ENCODE measurements around the gene ZSWIM4. TPM values are rescaled to one million over a fixed set of nuclear protein-coding genes. Genes with fewer than 3 reads are reported as not detected.

The ZSWIM4 gene
- polyA plus RNA-seq, 1 donor from 2014 or later: 4.7 TPM

GRCh38 chr19:13783565-13784500 is 11.4 kb upstream of the ZSWIM4 start:
- TF ChIP-seq SMC3 (conservative IDR thresholded peaks at IDR 0.05; ENCODE audit: poor library complexity) (no peak), EP300 (conservative IDR thresholded peaks at IDR 0.05; ENCODE audit: poor library complexity, severe bottlenecking) (no peak), MXI1 (conservative IDR thresholded peaks at IDR 0.05; ENCODE audit: poor library complexity, severe bottlenecking) (no peak)
- TF ChIP-seq, protein P1, sequence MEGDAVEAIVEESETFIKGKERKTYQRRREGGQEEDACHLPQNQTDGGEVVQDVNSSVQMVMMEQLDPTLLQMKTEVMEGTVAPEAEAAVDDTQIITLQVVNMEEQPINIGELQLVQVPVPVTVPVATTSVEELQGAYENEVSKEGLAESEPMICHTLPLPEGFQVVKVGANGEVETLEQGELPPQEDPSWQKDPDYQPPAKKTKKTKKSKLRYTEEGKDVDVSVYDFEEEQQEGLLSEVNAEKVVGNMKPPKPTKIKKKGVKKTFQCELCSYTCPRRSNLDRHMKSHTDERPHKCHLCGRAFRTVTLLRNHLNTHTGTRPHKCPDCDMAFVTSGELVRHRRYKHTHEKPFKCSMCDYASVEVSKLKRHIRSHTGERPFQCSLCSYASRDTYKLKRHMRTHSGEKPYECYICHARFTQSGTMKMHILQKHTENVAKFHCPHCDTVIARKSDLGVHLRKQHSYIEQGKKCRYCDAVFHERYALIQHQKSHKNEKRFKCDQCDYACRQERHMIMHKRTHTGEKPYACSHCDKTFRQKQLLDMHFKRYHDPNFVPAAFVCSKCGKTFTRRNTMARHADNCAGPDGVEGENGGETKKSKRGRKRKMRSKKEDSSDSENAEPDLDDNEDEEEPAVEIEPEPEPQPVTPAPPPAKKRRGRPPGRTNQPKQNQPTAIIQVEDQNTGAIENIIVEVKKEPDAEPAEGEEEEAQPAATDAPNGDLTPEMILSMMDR (IDR thresholded peaks at IDR 0.05; ENCODE audit: poor library complexity, severe bottlenecking): no peak
- Histone ChIP-seq H3K79me2 (replicated peaks; ENCODE audit: insufficient read depth, low read length) (no peaks in the 10 kb centered on the region), H2AFZ (ENCODE audit: low read depth, low read length) (no peak overlapping the region), H3K9me2 (ENCODE audit: insufficient read depth, low read length) (no peaks in the 10 kb centered on the region), H3K27me3 (ENCODE audit: insufficient read depth, low read depth, low read length) (no peaks in the 10 kb centered on the region), H3K4me2 (ENCODE audit: low read length) (no peak overlapping the region), H4K20me1 (ENCODE audit: insufficient read depth) (no peaks in the 10 kb centered on the region), H3K4me3 (ENCODE audit: low read length) (no peak overlapping the region), H3K27ac (ENCODE audit: low read length) (no peak overlapping the region), H3K36me3 (ENCODE audit: insufficient read depth, low read length) (peaks cover 5% of the 10 kb centered on the region), H3K9me3 (ENCODE audit: low read length) (no peaks in the 10 kb centered on the region), H3K9ac (ENCODE audit: low read length) (no peak overlapping the region), H3F3A (ENCODE audit: insufficient read depth, low read length, poor library complexity, severe bottlenecking) (no peaks in the 10 kb centered on the region)

- Histone ChIP-seq H3K27me3 (ENCODE audit: insufficient read depth, low read depth, low read length) (no peaks in the 10 kb centered on the region), H3F3A (ENCODE audit: insufficient read depth, low read length, poor library complexity, severe bottlenecking) (no peaks in the 10 kb centered on the region), H3K9ac (ENCODE audit: low read length) (no peak overlapping the region), H3K4me3 (ENCODE audit: low read length) (no peak overlapping the region), H3K9me2 (ENCODE audit: insufficient read depth, low read length) (no peaks in the 10 kb centered on the region), H3K36me3 (ENCODE audit: insufficient read depth, low read length) (no peaks in the 10 kb centered on the region), H3K27ac (ENCODE audit: low read length) (no peak overlapping the region), H3K4me2 (ENCODE audit: low read length) (no peak overlapping the region), H2AFZ (ENCODE audit: low read depth, low read length) (no peak overlapping the region), H3K79me2 (replicated peaks; ENCODE audit: insufficient read depth, low read length) (no peaks in the 10 kb centered on the region), H3K9me3 (ENCODE audit: low read length) (no peaks in the 10 kb centered on the region), H4K20me1 (ENCODE audit: insufficient read depth) (no peaks in the 10 kb centered on the region)
- TF ChIP-seq POLR2AphosphoS5 (IDR thresholded peaks at IDR 0.05): no peak
- TF ChIP-seq, protein P2, sequence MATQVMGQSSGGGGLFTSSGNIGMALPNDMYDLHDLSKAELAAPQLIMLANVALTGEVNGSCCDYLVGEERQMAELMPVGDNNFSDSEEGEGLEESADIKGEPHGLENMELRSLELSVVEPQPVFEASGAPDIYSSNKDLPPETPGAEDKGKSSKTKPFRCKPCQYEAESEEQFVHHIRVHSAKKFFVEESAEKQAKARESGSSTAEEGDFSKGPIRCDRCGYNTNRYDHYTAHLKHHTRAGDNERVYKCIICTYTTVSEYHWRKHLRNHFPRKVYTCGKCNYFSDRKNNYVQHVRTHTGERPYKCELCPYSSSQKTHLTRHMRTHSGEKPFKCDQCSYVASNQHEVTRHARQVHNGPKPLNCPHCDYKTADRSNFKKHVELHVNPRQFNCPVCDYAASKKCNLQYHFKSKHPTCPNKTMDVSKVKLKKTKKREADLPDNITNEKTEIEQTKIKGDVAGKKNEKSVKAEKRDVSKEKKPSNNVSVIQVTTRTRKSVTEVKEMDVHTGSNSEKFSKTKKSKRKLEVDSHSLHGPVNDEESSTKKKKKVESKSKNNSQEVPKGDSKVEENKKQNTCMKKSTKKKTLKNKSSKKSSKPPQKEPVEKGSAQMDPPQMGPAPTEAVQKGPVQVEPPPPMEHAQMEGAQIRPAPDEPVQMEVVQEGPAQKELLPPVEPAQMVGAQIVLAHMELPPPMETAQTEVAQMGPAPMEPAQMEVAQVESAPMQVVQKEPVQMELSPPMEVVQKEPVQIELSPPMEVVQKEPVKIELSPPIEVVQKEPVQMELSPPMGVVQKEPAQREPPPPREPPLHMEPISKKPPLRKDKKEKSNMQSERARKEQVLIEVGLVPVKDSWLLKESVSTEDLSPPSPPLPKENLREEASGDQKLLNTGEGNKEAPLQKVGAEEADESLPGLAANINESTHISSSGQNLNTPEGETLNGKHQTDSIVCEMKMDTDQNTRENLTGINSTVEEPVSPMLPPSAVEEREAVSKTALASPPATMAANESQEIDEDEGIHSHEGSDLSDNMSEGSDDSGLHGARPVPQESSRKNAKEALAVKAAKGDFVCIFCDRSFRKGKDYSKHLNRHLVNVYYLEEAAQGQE (IDR thresholded peaks at IDR 0.05; ENCODE audit: borderline replicate concordance): no peak
- TF ChIP-seq, protein P1 (IDR thresholded peaks at IDR 0.05; ENCODE audit: poor library complexity, severe bottlenecking): no peak
- no peak for TF ChIP-seq EZH2 (IDR thresholded peaks at IDR 0.05; ENCODE audit: borderline replicate concordance, insufficient read depth, low read length, poor library complexity, severe bottlenecking)
- no peak for TF ChIP-seq EP300 (conservative IDR thresholded peaks at IDR 0.05; ENCODE audit: poor library complexity, severe bottlenecking)
- TF ChIP-seq MXI1 (conservative IDR thresholded peaks at IDR 0.05; ENCODE audit: poor library complexity, severe bottlenecking): no peak
- TF ChIP-seq RAD21 (conservative IDR thresholded peaks at IDR 0.05): no peak
- no peak for TF ChIP-seq SMC3 (conservative IDR thresholded peaks at IDR 0.05; ENCODE audit: poor library complexity)
- TF ChIP-seq TAF1 (IDR thresholded peaks at IDR 0.05; ENCODE audit: low read depth): no peak
Observed at GRCh38 chr19:13784731-13785452, 10.4 kb upstream of the ZSWIM4 start.

Data from neural cell (in vitro differentiated cells).